Karpas-422 (cell line): ENCODE data around the gene PHGDH. TPM values are rescaled to one million over a fixed set of nuclear protein-coding genes. Genes with fewer than 3 reads are reported as not detected.
A peak's percentile ranks its signal among the peaks of the same experiment; 100 is the strongest.

Experiments
- DNase-seq: peaks from one replicate; pipeline ENCODE4 v3.0.0-alpha.2; 2015
- H2AFZ ChIP-seq: fragments of 200-600 bp; sonication (generic); 2 replicates; pipeline ENCODE4 v1.6.1; 2014; ENCODE audit warnings: antibody characterized with exemption, low read length, mixed read lengths
- H3K27ac ChIP-seq: fragments of 200-600 bp; sonication (generic); 2 replicates; pipeline ENCODE4 v1.5.1; 2014; ENCODE audit warnings: mild to moderate bottlenecking, low read length, moderate library complexity
- H3K27me3 ChIP-seq: fragments of 200-600 bp; sonication (generic); 2 replicates; pipeline ENCODE4 v1.6.1; 2014; ENCODE audit warnings: low read length, mixed read lengths
- H3K36me3 ChIP-seq: fragments of 200-600 bp; sonication (generic); 2 replicates; pipeline ENCODE4 v1.6.1; 2014; ENCODE audit warnings: low read length, mixed read lengths; ENCODE audit not compliant: insufficient read depth
- H3K4me1 ChIP-seq: fragments of 200-600 bp; sonication (generic); 2 replicates; pipeline ENCODE4 v1.6.1; 2014; ENCODE audit warnings: mild to moderate bottlenecking, low read length, mixed read lengths
- H3K4me2 ChIP-seq: fragments of 200-600 bp; sonication (generic); 2 replicates; pipeline ENCODE4 v1.6.1; 2014; ENCODE audit warnings: low read length, low read depth, mild to moderate bottlenecking; ENCODE audit not compliant: poor library complexity, severe bottlenecking
- H3K4me3 ChIP-seq: fragments of 200-600 bp; sonication (generic); 2 replicates; pipeline ENCODE4 v1.5.1; 2014; ENCODE audit warnings: mild to moderate bottlenecking, antibody characterized with exemption, low read length, mixed read lengths
- H3K79me2 ChIP-seq: fragments of 200-600 bp; sonication (generic); 2 replicates; pipeline ENCODE4 v1.6.1; 2014; ENCODE audit warnings: mild to moderate bottlenecking, low read length, mixed read lengths
- H3K9ac ChIP-seq: fragments of 200-600 bp; sonication (generic); 2 replicates; pipeline ENCODE4 v1.6.0; 2014; ENCODE audit warnings: low read length
- H3K9me2 ChIP-seq: fragments of 200-600 bp; sonication (generic), shearing (Covaris generic); replicated peaks from 2 replicates; pipeline ENCODE4 v1.6.0; 2014; ENCODE audit warnings: mild to moderate bottlenecking, low read length, moderate library complexity; ENCODE audit not compliant: insufficient read depth
- H3K9me3 ChIP-seq: fragments of 300-700, 200-600 bp; sonication (generic); 2 replicates; pipeline ENCODE4 v1.6.1; 2014; ENCODE audit warnings: low read length, mixed read lengths
- H4K20me1 ChIP-seq: fragments of 200-600 bp; sonication (generic); 2 replicates; pipeline ENCODE4 v1.6.1; 2014; ENCODE audit warnings: mild to moderate bottlenecking, antibody characterized with exemption, low read length, low read depth; ENCODE audit not compliant: insufficient read depth
- total RNA-seq: library from RNA; depleted of rRNA; stranded (reverse); fragments of >200 nt; shearing (Covaris generic); gene quantifications from 2 replicates; pipeline ENCODE4 v1.2.3, GENCODE V29; 2014; ENCODE audit warnings: low replicate concordance

The PHGDH gene
- total RNA-seq, 1 experiment from 2014 or later, result 16.3 TPM

GRCh38 chr1:119675349-119676345, 36.1 kb upstream of the PHGDH start:
- Histone ChIP-seq H2AFZ (no peak overlapping the region), H3K4me3 (no peak overlapping the region), H3K4me2 (no peak overlapping the region), H4K20me1 (no peaks in the 10 kb centered on the region), H3K27ac (no peak overlapping the region), H3K27me3 (no peaks in the 10 kb centered on the region), H3K9me2 (no peaks in the 10 kb centered on the region), H3K4me1 (peaks cover 20% of the 10 kb centered on the region), H3K36me3 (no peaks in the 10 kb centered on the region), H3K9me3 (no peaks in the 10 kb centered on the region), H3K79me2 (no peaks in the 10 kb centered on the region), H3K9ac (no peak overlapping the region)
- DNase-seq, result peak; percentile 88

GRCh38 chr1:119676571-119677206, 35.0 kb upstream of the PHGDH start:
- no peak for DNase-seq
- Histone ChIP-seq H3K9ac (no peak overlapping the region), H4K20me1 (no peaks in the 10 kb centered on the region), H3K9me2 (no peaks in the 10 kb centered on the region), H3K27me3 (no peaks in the 10 kb centered on the region), H3K4me1 (peaks cover 20% of the 10 kb centered on the region), H3K9me3 (no peaks in the 10 kb centered on the region), H2AFZ (no peak overlapping the region), H3K4me3 (no peak overlapping the region), H3K36me3 (no peaks in the 10 kb centered on the region), H3K79me2 (no peaks in the 10 kb centered on the region), H3K27ac (no peak overlapping the region), H3K4me2 (no peak overlapping the region)

- Histone ChIP-seq H3K9ac (no peak overlapping the region), H3K27ac (no peak overlapping the region), H2AFZ (no peak overlapping the region), H3K36me3 (no peaks in the 10 kb centered on the region), H3K9me3 (no peaks in the 10 kb centered on the region), H4K20me1 (no peaks in the 10 kb centered on the region), H3K9me2 (no peaks in the 10 kb centered on the region), H3K4me1 (no peaks in the 10 kb centered on the region; the same call in 1 of the 2 replicates), H3K79me2 (no peaks in the 10 kb centered on the region), H3K4me2 (no peak overlapping the region), H3K4me3 (no peak overlapping the region), H3K27me3 (no peaks in the 10 kb centered on the region)
- DNase-seq, result no peak
Measured at GRCh38 chr1:119679223-119679622, 32.5 kb upstream of the PHGDH start.

- Histone ChIP-seq H3K9ac (no peak overlapping the region), H3K27ac (no peak overlapping the region), H3K4me2 (no peak overlapping the region), H3K79me2 (no peaks in the 10 kb centered on the region), H3K4me1 (no peaks in the 10 kb centered on the region), H3K9me2 (no peaks in the 10 kb centered on the region), H2AFZ (no peak overlapping the region), H3K36me3 (no peaks in the 10 kb centered on the region), H3K9me3 (no peaks in the 10 kb centered on the region), H3K4me3 (no peak overlapping the region), H3K27me3 (no peaks in the 10 kb centered on the region), H4K20me1 (no peaks in the 10 kb centered on the region)
- no peak for DNase-seq
Measured at GRCh38 chr1:119680193-119680592, 31.5 kb upstream of the PHGDH start.

GRCh38 chr1:119680723-119681122, 31.0 kb upstream of the PHGDH start:
- Histone ChIP-seq H3K4me1 (no peaks in the 10 kb centered on the region), H3K4me3 (no peak overlapping the region)
- DNase-seq, result no peak

GRCh38 chr1:119681560-119681959, 30.2 kb upstream of the PHGDH start:
- DNase-seq, result no peak
- no peak overlapping the region for H3K4me2 ChIP-seq
- H3K27me3 ChIP-seq, result no peaks in the 10 kb centered on the region
- H3K4me3 ChIP-seq, result no peak overlapping the region
- no peaks in the 10 kb centered on the region for H3K4me1 ChIP-seq
- no peaks in the 10 kb centered on the region for H3K79me2 ChIP-seq
- no peaks in the 10 kb centered on the region for H3K9me3 ChIP-seq
- no peaks in the 10 kb centered on the region for H4K20me1 ChIP-seq
- H3K9ac ChIP-seq, result no peak overlapping the region
- no peaks in the 10 kb centered on the region for H3K36me3 ChIP-seq
- H3K27ac ChIP-seq, result no peak overlapping the region
- no peaks in the 10 kb centered on the region for H3K9me2 ChIP-seq
- H2AFZ ChIP-seq, result no peak overlapping the region

More at GRCh38 chr1:119680723-119681122, 31.0 kb upstream of the PHGDH start:
- H2AFZ ChIP-seq, result no peak overlapping the region
- no peaks in the 10 kb centered on the region for H3K36me3 ChIP-seq
- H3K9ac ChIP-seq, result no peak overlapping the region
- H4K20me1 ChIP-seq, result no peaks in the 10 kb centered on the region
- no peak overlapping the region for H3K27ac ChIP-seq
- no peaks in the 10 kb centered on the region for H3K9me2 ChIP-seq
- H3K4me2 ChIP-seq, result no peak overlapping the region
- H3K79me2 ChIP-seq, result no peaks in the 10 kb centered on the region
- no peaks in the 10 kb centered on the region for H3K27me3 ChIP-seq
- H3K9me3 ChIP-seq, result no peaks in the 10 kb centered on the region

- Histone ChIP-seq H3K9me3 (no peaks in the 10 kb centered on the region), H3K27me3 (no peaks in the 10 kb centered on the region), H3K4me1 (no peaks in the 10 kb centered on the region), H3K4me3 (no peak overlapping the region), H3K9me2 (no peaks in the 10 kb centered on the region), H3K79me2 (no peaks in the 10 kb centered on the region), H3K36me3 (no peaks in the 10 kb centered on the region), H4K20me1 (no peaks in the 10 kb centered on the region), H2AFZ (no peak overlapping the region), H3K4me2 (no peak overlapping the region), H3K27ac (no peak overlapping the region), H3K9ac (no peak overlapping the region)
- no peak for DNase-seq
Measured at GRCh38 chr1:119682141-119682540, 29.6 kb upstream of the PHGDH start.

GRCh38 chr1:119683893-119684292, 27.8 kb upstream of the PHGDH start:
- Histone ChIP-seq H3K36me3 (no peaks in the 10 kb centered on the region), H3K9ac (no peak overlapping the region)

More at GRCh38 chr1:119683893-119684292, 27.8 kb upstream of the PHGDH start:
- no peak overlapping the region for H2AFZ ChIP-seq
- DNase-seq, result no peak
- H3K79me2 ChIP-seq, result no peaks in the 10 kb centered on the region
- H3K4me1 ChIP-seq, result no peaks in the 10 kb centered on the region
- no peak overlapping the region for H3K27ac ChIP-seq
- H3K4me2 ChIP-seq, result no peak overlapping the region
- no peaks in the 10 kb centered on the region for H4K20me1 ChIP-seq
- H3K27me3 ChIP-seq, result no peaks in the 10 kb centered on the region
- H3K9me3 ChIP-seq, result no peaks in the 10 kb centered on the region
- no peak overlapping the region for H3K4me3 ChIP-seq
- H3K9me2 ChIP-seq, result no peaks in the 10 kb centered on the region
